SK-N-SH (cell line): ENCODE measurements around the gene AP4S1.

Experiments
- CTCF ChIP-seq: fragments of 200-600 bp; sonication (generic); IDR thresholded peaks from 2 replicates; pipeline ENCODE4 v1.6.1; 2017; ENCODE audit warnings: antibody characterized with exemption, mild to moderate bottlenecking, moderate library complexity
- RFX5 ChIP-seq: IDR thresholded peaks from 2 replicates; pipeline ENCODE4 v1.6.1; 2012; ENCODE audit warnings: mild to moderate bottlenecking, improper control_type of control experiment, low read length

GRCh38 chr14:31003284-31003683 lies 22.2 kb upstream of the AP4S1 start:
- TF ChIP-seq RFX5 (no peak), CTCF (no peak)
